ELF-1 (cell line): ENCODE measurements around the gene LCN10.
"Not testable (repeated sequence)": the region's sequence is repeated elsewhere in the genome, so short reads cannot be mapped to it uniquely, and the experiment has no call there.

Source experiments
- DNase-seq: peaks from one replicate; pipeline ENCODE4 v3.0.0-alpha.2; 2016; ENCODE audit warnings: low read depth, low spot score

Gene LCN10

GRCh38 chr9:136720251-136720897, 22.4 kb downstream of the LCN10 start:
- DNase-seq = peak; percentile 74

DNA sequence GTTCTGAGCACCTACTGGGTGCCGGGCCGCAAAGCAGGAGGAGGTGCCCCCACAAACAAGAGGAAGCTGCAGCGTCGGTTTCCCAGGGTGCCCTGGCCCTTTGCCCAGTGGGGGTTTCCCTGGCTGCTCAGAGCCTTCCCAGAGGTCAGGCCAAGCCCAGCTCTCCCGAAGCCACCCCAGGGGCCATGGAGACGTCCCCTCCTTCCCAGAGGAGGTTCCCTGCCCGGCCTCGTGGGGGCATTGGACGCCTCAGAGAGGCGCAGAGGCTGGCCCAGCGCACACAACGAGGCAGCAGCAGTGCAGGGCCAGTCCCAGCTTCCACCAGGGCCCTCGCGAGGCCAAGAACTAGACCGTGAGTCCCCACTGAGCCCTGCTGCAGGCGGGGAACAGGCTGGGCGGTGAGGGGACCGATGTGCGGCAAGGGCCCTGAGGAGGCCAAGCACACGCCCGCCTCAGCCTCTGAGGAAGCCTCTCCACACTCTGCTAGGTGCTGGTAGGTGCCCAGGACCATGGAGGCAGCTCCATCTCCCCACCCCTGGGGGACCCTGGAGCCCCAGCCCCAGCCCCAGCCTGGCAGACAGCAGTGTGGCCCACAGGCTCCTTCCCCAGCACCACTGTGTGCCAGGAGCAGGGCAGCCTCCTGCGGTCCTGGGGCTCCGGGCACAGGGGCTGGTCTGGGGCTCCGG, 23.4 kb downstream of the LCN10 start:
- DNase-seq = peak; percentile 35

- DNase-seq = no peak
These were observed 24.2 kb downstream of the LCN10 start for GRCh38 chr9:136718345-136719194.

GRCh38 chr9:136717399-136717798, 25.3 kb downstream of the LCN10 start:
- no peak for DNase-seq

DNA sequence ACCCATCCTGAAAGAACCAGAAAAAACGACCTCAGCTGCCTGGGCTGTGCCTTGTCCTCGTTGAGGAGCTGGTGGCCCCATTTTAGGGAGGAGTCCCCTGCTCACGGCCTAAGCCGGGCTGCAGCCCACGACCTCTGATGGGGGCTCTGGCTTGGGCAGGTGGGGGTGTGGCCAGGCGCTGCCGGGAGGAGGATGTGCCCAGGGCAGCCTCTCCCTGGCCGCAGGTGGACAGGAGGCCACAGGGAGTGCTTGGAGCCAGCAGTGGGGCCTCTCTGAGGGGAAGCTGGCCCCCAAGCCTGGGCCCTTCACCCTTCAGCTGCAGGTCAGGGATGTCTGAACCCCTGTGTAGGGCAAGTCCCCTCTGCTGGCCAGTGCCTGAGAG, 27.9 kb downstream of the LCN10 start:
- no peak for DNase-seq

- DNase-seq = peak; percentile 27
These were observed 28.4 kb downstream of the LCN10 start for GRCh38 chr9:136714096-136714892.

GRCh38 chr9:136713550-136713949, 29.2 kb downstream of the LCN10 start:
- DNase-seq = no peak

GRCh38 chr9:136712690-136713544, 29.8 kb downstream of the LCN10 start:
- DNase-seq = peak; percentile 23

DNA sequence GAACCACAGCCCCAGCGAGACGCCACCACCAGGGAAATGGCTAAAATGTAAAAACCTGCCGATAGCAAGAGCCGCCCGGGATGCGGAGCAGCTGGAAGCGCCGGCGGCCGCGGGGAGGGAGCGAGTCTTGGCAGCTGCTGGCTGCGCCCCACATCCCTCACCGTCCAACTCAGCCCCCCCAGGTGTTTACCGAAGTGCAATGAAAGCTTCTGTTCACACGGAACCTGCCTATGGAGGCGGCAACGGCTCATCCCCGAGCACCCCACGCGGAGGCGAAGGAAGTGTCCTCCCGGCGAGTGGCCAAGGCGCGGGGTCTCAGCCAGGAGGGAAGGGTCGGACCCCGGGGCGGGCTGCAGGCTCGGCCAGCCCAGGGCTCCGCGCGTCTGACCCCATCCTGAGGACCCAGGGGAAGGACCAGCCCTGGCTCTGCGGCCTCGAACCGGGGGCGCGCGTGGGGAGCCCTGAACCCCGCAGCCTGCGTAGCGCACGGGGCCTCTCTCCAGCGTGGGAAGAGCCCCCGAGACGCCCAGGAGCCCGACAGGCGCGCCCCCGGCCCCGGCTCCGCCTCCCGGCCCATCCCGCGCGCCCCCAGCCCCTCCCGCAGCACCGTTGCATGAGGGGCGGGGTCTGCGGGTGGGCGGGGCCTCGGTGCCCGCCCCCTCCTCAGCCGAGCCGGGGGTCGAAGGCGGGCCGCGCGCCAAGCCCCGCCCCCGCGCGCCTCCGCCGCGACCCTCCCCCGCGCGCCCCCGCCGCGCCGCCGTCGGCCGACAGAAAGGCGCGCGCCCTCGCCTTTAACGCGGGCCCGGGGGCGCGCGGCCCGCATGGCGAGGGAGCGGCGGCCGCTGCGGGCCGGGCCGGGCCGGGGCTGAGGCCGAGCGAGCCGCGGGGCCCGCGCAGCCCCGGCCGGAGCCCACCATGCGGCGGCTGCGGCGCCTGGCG, 30.7 kb downstream of the LCN10 start, which contains the start of gene DIPK1B:
Gene DIPK1B, plus strand, starts transcription at position 822 of the 939 bp plus-strand sequence. Its CDS starts 94 bp downstream, at position 916.
- peak; percentile 65 for DNase-seq

GRCh38 chr9:136711219-136711648, 31.5 kb downstream of the LCN10 start:
- not testable (repeated sequence) for DNase-seq

- no peak for DNase-seq
These were observed 32.2 kb downstream of the LCN10 start for GRCh38 chr9:136710543-136710942.

GRCh38 chr9:136709454-136710109, 33.2 kb downstream of the LCN10 start:
- no peak for DNase-seq

DNA sequence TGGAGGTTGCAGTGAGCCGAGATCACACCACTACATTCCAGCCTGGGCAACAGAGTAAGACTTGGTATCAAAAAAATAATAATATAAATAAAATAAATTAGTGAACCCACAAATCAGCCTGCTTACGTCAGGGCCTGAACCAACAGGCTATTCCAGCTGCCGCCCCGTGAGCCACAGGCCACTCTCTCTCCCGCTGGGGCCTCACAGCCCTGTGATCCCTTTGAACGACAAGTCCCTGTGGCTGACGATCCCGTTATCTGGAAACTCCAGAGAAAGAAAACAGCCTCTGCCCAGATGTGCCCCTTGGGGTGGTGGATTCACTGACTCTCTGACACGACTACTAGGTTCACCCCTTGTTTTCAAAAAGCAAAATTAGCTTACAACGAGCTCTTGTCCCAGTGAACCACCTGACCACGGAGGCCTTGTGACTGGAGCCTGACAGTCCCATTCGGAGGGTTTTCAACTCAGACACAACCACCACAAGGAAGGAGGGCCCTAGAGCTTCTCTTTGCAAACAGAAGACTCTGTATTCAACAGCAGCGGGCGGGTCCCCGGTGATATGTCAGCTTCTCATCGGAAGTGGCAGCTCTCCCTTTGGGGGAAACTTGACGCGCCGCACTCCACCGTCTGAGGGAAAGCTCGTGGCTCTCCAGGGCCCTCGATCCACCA, 34.8 kb downstream of the LCN10 start:
- no peak for DNase-seq

GRCh38 chr9:136707011-136707410, 35.7 kb downstream of the LCN10 start:
- DNase-seq = no peak

DNA sequence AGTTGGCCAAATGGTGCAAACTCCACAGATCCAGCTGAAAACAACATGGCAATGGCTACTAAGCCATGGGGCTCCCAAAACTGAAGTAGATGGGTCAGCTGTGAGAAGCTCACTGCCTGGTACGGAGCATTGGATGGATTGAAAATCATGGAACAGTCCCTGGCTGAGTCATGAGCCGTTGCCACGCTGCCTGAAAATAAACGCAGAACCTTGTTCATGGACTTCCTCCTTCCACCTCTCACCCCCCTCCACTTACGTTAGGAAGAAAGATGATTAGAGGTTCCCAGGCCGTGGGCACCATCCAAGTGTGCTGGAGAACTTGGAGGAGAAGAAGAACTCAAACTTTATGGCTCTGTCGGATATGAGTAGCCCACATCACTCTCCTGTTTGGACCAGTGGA, 37.2 kb downstream of the LCN10 start:
- DNase-seq = no peak

DNA sequence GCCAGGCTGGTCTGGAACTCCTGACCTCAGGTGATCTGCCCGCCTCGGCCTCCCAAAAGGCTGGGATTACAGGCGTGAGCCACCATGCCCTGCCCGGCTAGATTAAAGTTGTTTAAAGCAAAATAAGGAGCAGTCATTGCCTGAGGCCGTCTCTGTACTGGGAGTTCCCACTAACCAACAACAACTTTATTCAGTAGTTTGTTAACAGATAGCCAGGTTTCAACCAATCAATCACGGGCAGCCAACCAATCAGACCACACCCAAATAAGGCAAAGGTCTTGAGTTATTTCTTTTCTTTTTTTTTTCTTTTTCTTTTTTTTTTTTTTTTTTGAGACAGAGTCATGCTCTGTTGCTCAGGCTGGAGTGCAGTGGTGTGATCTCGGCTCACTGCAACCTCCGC, 38.0 kb downstream of the LCN10 start:
- DNase-seq = not testable (repeated sequence)

DNA sequence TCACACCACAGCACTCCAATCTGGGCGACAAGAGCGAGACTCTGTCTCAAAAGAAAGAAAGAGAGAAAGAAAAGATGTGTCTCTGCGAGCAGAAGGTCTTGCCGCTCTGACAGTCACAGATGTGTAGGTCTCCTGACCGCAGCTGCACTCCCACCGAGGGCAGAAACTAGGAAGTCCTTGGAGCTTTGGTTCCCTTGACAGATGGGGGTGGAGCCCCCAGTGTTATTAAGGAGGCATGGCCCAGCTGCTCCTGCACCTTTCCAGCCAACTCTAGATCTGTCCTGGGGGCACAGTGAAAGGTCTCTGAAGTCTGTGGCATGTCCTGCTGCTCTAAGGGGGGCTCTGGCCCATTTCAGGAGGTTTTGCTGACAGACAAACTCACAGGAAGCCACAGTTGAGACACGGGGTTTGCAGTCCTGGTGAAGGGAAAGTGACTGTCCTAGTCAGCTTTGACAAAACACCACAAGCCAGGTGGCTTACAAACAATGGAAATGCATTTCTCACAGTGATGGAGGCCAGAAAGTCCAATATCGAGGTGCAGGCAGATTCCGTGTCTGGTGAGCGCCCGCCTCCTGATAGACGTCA, 39.4 kb downstream of the LCN10 start:
- DNase-seq = peak; percentile 58

DNA sequence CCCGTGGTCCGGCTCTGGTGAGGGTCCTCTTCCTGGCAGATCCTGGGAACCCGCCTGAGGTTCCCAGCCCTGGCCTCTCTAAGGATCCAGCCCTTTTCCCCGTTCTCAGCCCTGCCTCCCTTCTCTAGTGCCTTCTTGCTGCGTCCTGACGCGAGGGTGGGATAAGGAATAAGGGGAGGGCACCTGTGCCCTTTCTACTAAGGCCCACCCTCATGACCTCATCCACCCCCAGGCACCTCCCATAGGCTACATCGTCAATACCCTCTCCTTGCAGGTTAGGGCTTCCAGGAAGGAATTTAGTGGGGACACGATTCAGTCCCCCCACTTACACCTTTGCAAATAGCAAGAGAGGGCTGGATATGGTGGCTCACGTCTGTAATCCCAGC, 41.1 kb downstream of the LCN10 start:
- DNase-seq = no peak
